Activated naive CD4-positive, alpha-beta T cell treated with anti-CD3 and anti-CD28 coated beads for 36 hours (primary cell): ENCODE data around the gene ARMH1. TPM values are rescaled to one million over a fixed set of nuclear protein-coding genes. Genes with fewer than 3 reads are reported as not detected.

Experiments used
- total RNA-seq, 2 experiments: library from RNA; stranded (reverse); gene quantifications; one replicate each; pipeline ENCODE4 v1.2.3, GENCODE V29; 2021

ARMH1 gene
- total RNA-seq, 2 experiments from 2014 or later: 143 to 155 TPM

Other genes with a start within 250 kb of the ARMH1 start
- 1 to 10 TPM; 4.5 to 4.9 TPM for gene TMEM53, start 233 bp upstream of the ARMH1 start, total RNA-seq
- gene RNU5D-1, start 56.5 kb downstream of the ARMH1 start, total RNA-seq: not detected
- gene KIF2C, start 65.1 kb downstream of the ARMH1 start, total RNA-seq: 100 to 1,000 TPM; 147 to 154 TPM
- gene RPS8, start 100.8 kb downstream of the ARMH1 start, total RNA-seq: 1,000 to 10,000 TPM; 3,619 to 3,772 TPM
- under 1 TPM; 0.74 to 0.79 TPM for gene BEST4, start 113.5 kb downstream of the ARMH1 start, total RNA-seq
- gene PLK3, start 125.7 kb downstream of the ARMH1 start, total RNA-seq: 10 to 100 TPM; 44.2 to 46.7 TPM
- gene DYNLT4, start 132.6 kb downstream of the ARMH1 start, total RNA-seq: under 1 TPM; 0.62 to 0.67 TPM
- 1 to 10 TPM; 5.9 to 6.7 TPM for gene BTBD19, start 133.8 kb downstream of the ARMH1 start, total RNA-seq
- gene PTCH2, start 168.5 kb downstream of the ARMH1 start, total RNA-seq: 1 to 10 TPM in 1 of 2 experiments, under 1 TPM in 1; 0.94 to 1.0 TPM